IMR-90 (cell line): ENCODE measurements around the gene IFT43. TPM values are rescaled to one million over a fixed set of nuclear protein-coding genes. Genes with fewer than 3 reads are reported as not detected.

ENCODE experiments used
- ATAC-seq: fragments of 200-7000 bp; cut with Tn5 transposase; 2 replicates; pipeline ENCODE4 v1.9.1; 2020; ENCODE audit warnings: low read depth, mild to moderate bottlenecking, moderate library complexity
- BruUV-seq: library from RNA; stranded (reverse); fragments of 400-500 nt; replicated peaks from 2 replicates; lab custom pipeline; 2021; lab: Mats Ljungman, UMichigan
- CTCF ChIA-PET: fragments of 300-600 bp; formaldehyde crosslinking; extraction: SDS; loops from one replicate; lab custom pipeline; 2021; ENCODE audit warnings: antibody characterized with exemption; lab: Yijun Ruan, JAX
- POLR2A ChIA-PET: fragments of 300-600 bp; sonication (Branson Sonifier 250); formaldehyde crosslinking; loops from one replicate; lab custom pipeline; 2022; ENCODE audit warnings: antibody characterized with exemption; ENCODE audit not compliant: unreplicated experiment; lab: Charles Lee
- DNase-seq: peaks from one replicate; pipeline ENCODE4 v3.0.0; 2013
- H2AFZ ChIP-seq: replicated peaks from 2 replicates; pipeline ENCODE3; 2013; ENCODE audit warnings: low read length, mild to moderate bottlenecking; ENCODE audit not compliant: poor library complexity
- H2AK5ac ChIP-seq: 2 replicates; pipeline ENCODE4 v1.6.1; 2013; ENCODE audit warnings: low read depth, low read length, inconsistent platforms
- H2AK9ac ChIP-seq: replicated peaks from 2 replicates; pipeline ENCODE3; 2013; ENCODE audit warnings: mild to moderate bottlenecking, low read depth, low read length, moderate library complexity; ENCODE audit not compliant: poor library complexity
- H2BK120ac ChIP-seq: 2 replicates; pipeline ENCODE4 v1.6.1; 2013; ENCODE audit warnings: low read depth, low read length, inconsistent platforms
- H2BK15ac ChIP-seq: 3 replicates; pipeline ENCODE4 v1.6.1; 2013; ENCODE audit warnings: low read depth, low read length, inconsistent platforms
- H2BK20ac ChIP-seq: 2 replicates; pipeline ENCODE4 v1.6.1; 2013; ENCODE audit warnings: low read depth, mild to moderate bottlenecking, inconsistent platforms, low read length, moderate library complexity
- H2BK5ac ChIP-seq: 2 replicates; pipeline ENCODE4 v1.6.1; 2013; ENCODE audit warnings: mild to moderate bottlenecking, low read depth, low read length, inconsistent platforms; ENCODE audit not compliant: poor library complexity, severe bottlenecking
- H3K14ac ChIP-seq: replicated peaks from 2 replicates; pipeline ENCODE4 v1.6.1; 2013; ENCODE audit warnings: low read depth, low read length, inconsistent platforms
- H3K18ac ChIP-seq: 2 replicates; pipeline ENCODE4 v1.6.1; 2013; ENCODE audit warnings: low read depth, low read length, control low read depth
- H3K23ac ChIP-seq: 2 replicates; pipeline ENCODE4 v1.6.1; 2013; ENCODE audit warnings: low read depth, low read length, inconsistent platforms
- H3K27ac ChIP-seq: 2 replicates; pipeline ENCODE4 v1.5.1; 2013; ENCODE audit warnings: mild to moderate bottlenecking, control low read depth, low read length; ENCODE audit not compliant: insufficient read depth
- H3K27me3 ChIP-seq: 2 replicates; pipeline ENCODE4 v1.6.1; 2013; ENCODE audit warnings: low read length; ENCODE audit not compliant: control insufficient read depth, insufficient read depth
- H3K36me3 ChIP-seq: 2 replicates; pipeline ENCODE4 v1.6.1; 2013; ENCODE audit warnings: low read length, mixed read lengths; ENCODE audit not compliant: control insufficient read depth, insufficient read depth
- H3K4ac ChIP-seq: 2 replicates; pipeline ENCODE4 v1.6.1; 2013; ENCODE audit warnings: low read depth, low read length, inconsistent platforms
- H3K4me1 ChIP-seq: 2 replicates; pipeline ENCODE4 v1.6.1; 2013; ENCODE audit warnings: low read length, mixed read lengths; ENCODE audit not compliant: control insufficient read depth, insufficient read depth
- H3K4me2 ChIP-seq: 2 replicates; pipeline ENCODE4 v1.6.1; 2013; ENCODE audit warnings: low read depth, mild to moderate bottlenecking, control low read depth, low read length, moderate library complexity
- H3K4me3 ChIP-seq: 2 replicates; pipeline ENCODE4 v1.5.1; 2013; ENCODE audit warnings: low read depth, mild to moderate bottlenecking, control low read depth, low read length, moderate library complexity; ENCODE audit not compliant: insufficient read depth
- H3K56ac ChIP-seq: 2 replicates; pipeline ENCODE4 v1.6.1; 2013; ENCODE audit warnings: low read length, inconsistent platforms; ENCODE audit not compliant: insufficient read depth; ENCODE audit errors: extremely low read depth
- H3K79me1 ChIP-seq, 2 experiments: 2 replicates each; pipeline ENCODE4 v1.6.1; 2013; ENCODE audit warnings: low read length in 2 of 2, inconsistent platforms in 1 of 2, low read depth in 1 of 2
- H3K9ac ChIP-seq: 2 replicates; pipeline ENCODE4 v1.6.1; 2013; ENCODE audit warnings: low read depth, low read length, control low read depth
- H3K9me1 ChIP-seq: 2 replicates; pipeline ENCODE4 v1.6.1; 2013; ENCODE audit warnings: low read length, inconsistent platforms; ENCODE audit not compliant: insufficient read depth
- H3K9me3 ChIP-seq: 2 replicates; pipeline ENCODE4 v1.6.1; 2013; ENCODE audit warnings: low read length; ENCODE audit not compliant: control insufficient read depth, insufficient read depth
- H4K20me1 ChIP-seq: 2 replicates; pipeline ENCODE4 v1.6.1; 2013; ENCODE audit warnings: low read length, inconsistent platforms; ENCODE audit not compliant: insufficient read depth
- H4K5ac ChIP-seq: 2 replicates; pipeline ENCODE4 v1.6.1; 2013; ENCODE audit warnings: mild to moderate bottlenecking, low read depth, low read length, control low read depth
- H4K8ac ChIP-seq, 2 experiments: 2 replicates each; pipeline ENCODE4 v1.6.1; 2013; ENCODE audit warnings: low read depth in 2 of 2, low read length in 2 of 2, control low read depth in 1 of 2, inconsistent platforms in 1 of 2
- H4K91ac ChIP-seq: 2 replicates; pipeline ENCODE4 v1.6.1; 2013; ENCODE audit warnings: low read depth, low read length, inconsistent platforms; ENCODE audit not compliant: insufficient read depth
- BHLHE40 ChIP-seq: fragments of 150-350 bp; IDR thresholded peaks from 2 replicates; pipeline ENCODE4 v1.6.1; 2016; ENCODE audit warnings: mild to moderate bottlenecking, low read depth, low read length
- CEBPB ChIP-seq: IDR thresholded peaks from 2 replicates; pipeline ENCODE4 v1.6.1; 2012; ENCODE audit warnings: low read depth, low read length, improper control_type of control experiment
- CHD1 ChIP-seq: IDR thresholded peaks from 2 replicates; pipeline ENCODE4 v1.6.1; 2012; ENCODE audit warnings: low read depth, low read length, improper control_type of control experiment
- CTCF ChIP-seq: conservative IDR thresholded peaks from 2 replicates; pipeline ENCODE4 v1.5.1; 2012; ENCODE audit warnings: mild to moderate bottlenecking, low read depth, low read length, improper control_type of control experiment
- FOS ChIP-seq: fragments of 150-350 bp; IDR thresholded peaks from 2 replicates; pipeline ENCODE4 v1.6.1; 2016; ENCODE audit warnings: low read depth, low read length
- MAFK ChIP-seq: IDR thresholded peaks from 2 replicates; pipeline ENCODE4 v1.6.1; 2012; ENCODE audit warnings: low read depth, low read length, improper control_type of control experiment
- MAZ ChIP-seq: IDR thresholded peaks from 2 replicates; pipeline ENCODE4 v1.6.1; 2012; ENCODE audit warnings: low read depth, mild to moderate bottlenecking, low read length, improper control_type of control experiment, moderate library complexity, borderline replicate concordance
- POLR2A ChIP-seq: IDR thresholded peaks from 2 replicates; pipeline ENCODE4 v1.6.1; 2012; ENCODE audit warnings: mild to moderate bottlenecking, low read depth, low read length
- RAD21 ChIP-seq: IDR thresholded peaks from 2 replicates; pipeline ENCODE4 v1.6.1; 2012; ENCODE audit warnings: low read length, improper control_type of control experiment
- RCOR1 ChIP-seq: IDR thresholded peaks from 2 replicates; pipeline ENCODE4 v1.6.1; 2012; ENCODE audit warnings: mild to moderate bottlenecking, low read length, improper control_type of control experiment; ENCODE audit not compliant: insufficient replicate concordance
- RFX5 ChIP-seq: IDR thresholded peaks from 2 replicates; pipeline ENCODE4 v1.8.0; 2012; ENCODE audit warnings: low read depth, mild to moderate bottlenecking, low read length, moderate library complexity
- SMC3 ChIP-seq: fragments of 150-350 bp; IDR thresholded peaks from 2 replicates; pipeline ENCODE4 v1.6.1; 2016; ENCODE audit warnings: low read depth, mild to moderate bottlenecking, antibody characterized with exemption, low read length, moderate library complexity
- WGBS, 2 experiments: methylation state at CpG; one replicate each; pipeline versions ENCODE4 v1.1.5 to v1.1.7; 2013; ENCODE audit warnings: missing lambda C conversion rate in 2 of 2; ENCODE audit not compliant: insufficient read length in 1 of 2; ENCODE audit errors: extremely low coverage in 2 of 2; 5-methylcytosine and 5-hydroxymethylcytosine counted together
- dilution Hi-C: fragments of 300-500 bp; cut with HindIII; formaldehyde crosslinking; loops from one replicate; pipeline ENCODE4 v1.14.3; 2018; ENCODE audit warnings: low sequenced_read_pairs; ENCODE audit not compliant: unreplicated experiment
- in situ Hi-C: fragments of 300-500 bp; cut with MboI; formaldehyde crosslinking; loops from 3 replicates; pipeline ENCODE4 v1.14.3; 2019; ENCODE audit warnings: low sequenced_read_pairs, inconsistent platforms, mixed read lengths
- intact Hi-C: fragments of 100-400 bp; cut with micrococcal nuclease; formaldehyde crosslinking; loops from 2 replicates; pipeline ENCODE4 v1.10.0; 2022
- polyA plus RNA-seq, 3 experiments: library from polyadenylated mRNA; depleted of rRNA; stranded (reverse); fragments of >200 nt; gene quantifications; 2 replicates each; pipeline ENCODE4 v1.2.3, GENCODE V29; 2012; ENCODE audit warnings: low replicate concordance in 1 of 3
- total RNA-seq: library from RNA; depleted of rRNA; stranded (reverse); fragments of >200 nt; gene quantifications from 2 replicates; pipeline ENCODE4 v1.2.3, GENCODE V29; 2012
- TF ChIP-seq, protein P1 (sequence below): fragments of 150-350 bp; IDR thresholded peaks from 2 replicates; pipeline ENCODE4 v1.6.1; 2016; ENCODE audit warnings: low read depth, mild to moderate bottlenecking, low read length, moderate library complexity, borderline replicate concordance

The IFT43 gene
- total and polyA plus RNA-seq, 2 of the 4 experiments (the other 2 are of a cell fraction): 41.4 to 43.2 TPM

GRCh38 chr14:76007852-76008251 is 22.3 kb downstream of the IFT43 start:
- Histone ChIP-seq H3K23ac (no peak overlapping the region), H4K8ac (no peak overlapping the region), H2AFZ (no peak overlapping the region), H2BK20ac (no peak overlapping the region), H4K20me1 (no peaks in the 10 kb centered on the region), H3K14ac (no peak overlapping the region), H2BK15ac (no peak overlapping the region), H3K18ac (no peak overlapping the region), H3K4me3 (no peak overlapping the region), H3K9ac (no peak overlapping the region), H4K5ac (no peak overlapping the region), H2AK9ac (no peak overlapping the region), H2BK5ac (no peak overlapping the region), H3K4me1 (peaks cover 7% of the 10 kb centered on the region), H2BK120ac (no peak overlapping the region), H2AK5ac (no peak overlapping the region), H3K9me1 (peaks cover 7% of the 10 kb centered on the region; the same call in 1 of the 2 replicates), H3K27me3 (no peaks in the 10 kb centered on the region), H3K56ac (no peak overlapping the region), H3K4me2 (no peak overlapping the region), H3K9me3 (no peaks in the 10 kb centered on the region), H3K79me1 (0 out of 4 replicates have a peak, but pooled peaks cover under 1 to 2% of the 10 kb centered on the region in 2 experiments), H3K4ac (no peak overlapping the region), H3K27ac (no peak overlapping the region), H3K36me3 (peaks cover 23% of the 10 kb centered on the region), H4K91ac (no peak overlapping the region)
- ChIA-PET CTCF (no interaction called here), POLR2A (interaction anchor here (0.6 kb wide), 1 partner anchor 214 kb away, joined by 4 read pairs; no protein-coding TSS in a partner anchor)
- WGBS, 2 experiments: 86% methylated on average over 1 of the region's 2 CpGs; no CpG with 5 or more reads in 1 of the 2 experiments
- dilution Hi-C loops (no loop called here), intact Hi-C loops (loop anchor here (10.0 kb wide), 1 partner anchor 147 kb away; the partner anchor contains the start of gene GPATCH2L), in situ Hi-C loops (no loop called here)
- TF ChIP-seq, protein P1, sequence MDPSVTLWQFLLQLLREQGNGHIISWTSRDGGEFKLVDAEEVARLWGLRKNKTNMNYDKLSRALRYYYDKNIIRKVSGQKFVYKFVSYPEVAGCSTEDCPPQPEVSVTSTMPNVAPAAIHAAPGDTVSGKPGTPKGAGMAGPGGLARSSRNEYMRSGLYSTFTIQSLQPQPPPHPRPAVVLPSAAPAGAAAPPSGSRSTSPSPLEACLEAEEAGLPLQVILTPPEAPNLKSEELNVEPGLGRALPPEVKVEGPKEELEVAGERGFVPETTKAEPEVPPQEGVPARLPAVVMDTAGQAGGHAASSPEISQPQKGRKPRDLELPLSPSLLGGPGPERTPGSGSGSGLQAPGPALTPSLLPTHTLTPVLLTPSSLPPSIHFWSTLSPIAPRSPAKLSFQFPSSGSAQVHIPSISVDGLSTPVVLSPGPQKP: no peak
- TF ChIP-seq FOS: no peak
- no peak for TF ChIP-seq MAZ
- TF ChIP-seq MAFK: no peak
- no peak for TF ChIP-seq SMC3
- TF ChIP-seq BHLHE40: no peak
- TF ChIP-seq POLR2A: no peak
- TF ChIP-seq RFX5: no peak
- TF ChIP-seq RAD21: no peak
- no peak for TF ChIP-seq RCOR1
- TF ChIP-seq CEBPB: no peak
- TF ChIP-seq CHD1: no peak
- no peak for TF ChIP-seq CTCF
- peak; percentile 18 for DNase-seq
- BruUV-seq: no TSS peak
- 0 out of 2 replicates have a peak, but pooled peaks have one; percentile 16 for ATAC-seq
